ENCODE measurements around the gene FBXL7.

FBXL7 gene

DNA sequence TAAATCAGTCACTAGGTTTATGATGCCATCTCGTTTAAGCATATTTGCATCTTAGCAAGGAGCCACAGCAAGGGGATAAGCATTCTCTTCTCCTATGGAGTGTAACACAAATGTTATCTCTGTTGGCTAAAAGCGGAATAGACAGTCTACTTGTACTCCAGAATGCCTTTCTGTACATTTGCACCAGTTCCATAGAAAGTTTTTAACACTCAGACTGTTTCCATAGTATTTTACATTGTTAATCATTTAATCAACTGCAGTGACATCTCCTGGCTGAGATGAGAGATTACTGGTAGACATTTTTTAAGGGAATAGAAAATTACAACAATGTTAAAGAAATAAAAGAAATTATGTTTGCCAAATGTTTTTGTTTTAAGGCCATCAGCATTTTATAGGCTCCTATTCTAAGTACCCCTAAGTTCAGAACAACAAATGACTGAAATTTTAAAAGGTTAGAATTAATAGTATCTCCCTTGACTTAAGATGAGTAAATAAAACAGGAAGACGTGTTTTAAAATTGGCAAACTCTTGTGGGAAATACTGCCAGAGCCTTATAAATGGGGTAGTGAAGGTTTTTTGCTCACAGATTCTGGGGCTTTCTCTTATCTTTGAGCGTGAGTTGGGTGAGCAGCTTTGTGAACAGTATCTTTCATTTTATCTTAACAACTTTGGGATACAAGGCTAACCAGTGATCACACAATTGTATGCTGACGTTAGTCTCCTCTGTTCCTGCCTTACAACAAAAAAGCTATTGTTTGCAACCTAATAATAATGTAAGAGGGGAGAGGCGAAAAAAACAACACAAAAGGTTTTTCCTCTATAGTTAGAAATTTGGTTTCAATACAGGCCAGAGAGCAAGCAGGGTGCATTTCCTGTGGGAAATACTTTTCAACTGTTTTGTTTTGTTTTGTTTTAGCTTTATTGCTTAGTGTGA lies 294.3 kb downstream of the FBXL7 start:
- Histone ChIP-seq H3K27me3 (ENCODE audit: control insufficient read depth, insufficient read depth, low read length) (no peaks in the 10 kb centered on the region), H3K4me3 (ENCODE audit: low read length) (no peak overlapping the region), H3K4me1 (ENCODE audit: control insufficient read depth, insufficient read depth, low read length) (no peaks in the 10 kb centered on the region), H3K36me3 (ENCODE audit: control insufficient read depth, insufficient read depth, low read length) (no peaks in the 10 kb centered on the region), H3K9me3 (ENCODE audit: control insufficient read depth, low read length) (no peaks in the 10 kb centered on the region), H3K9ac (ENCODE audit: low read length) (no peak overlapping the region)

DNA sequence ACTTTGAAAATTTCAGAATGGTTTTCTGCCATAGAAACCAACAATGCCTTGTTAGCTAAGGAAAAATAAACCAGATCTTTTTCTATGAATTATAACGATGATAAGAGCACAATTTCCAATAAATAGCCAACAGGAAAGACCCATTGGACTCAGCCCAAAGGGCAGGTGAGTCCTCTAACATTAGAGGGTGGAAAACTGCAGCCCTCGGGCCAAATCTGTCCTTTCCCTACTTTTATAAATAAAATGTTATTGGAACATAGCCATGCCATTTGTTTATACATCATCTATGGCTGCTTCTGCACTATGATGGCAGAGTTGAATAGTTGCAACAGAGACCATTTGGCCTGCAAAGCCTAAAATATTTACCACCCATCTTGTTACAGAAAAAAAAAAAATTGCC lies 296.1 kb downstream of the FBXL7 start:
- no peaks in the 10 kb centered on the region for H3K36me3 ChIP-seq (ENCODE audit: control insufficient read depth, insufficient read depth, low read length)
- H3K9me3 ChIP-seq (ENCODE audit: control insufficient read depth, low read length) = no peaks in the 10 kb centered on the region
- H3K4me1 ChIP-seq (ENCODE audit: control insufficient read depth, insufficient read depth, low read length) = no peaks in the 10 kb centered on the region
- no peak overlapping the region for H3K4me3 ChIP-seq (ENCODE audit: low read length)
- H3K27me3 ChIP-seq (ENCODE audit: control insufficient read depth, insufficient read depth, low read length) = no peaks in the 10 kb centered on the region
- H3K9ac ChIP-seq (ENCODE audit: low read length) = no peak overlapping the region

DNA sequence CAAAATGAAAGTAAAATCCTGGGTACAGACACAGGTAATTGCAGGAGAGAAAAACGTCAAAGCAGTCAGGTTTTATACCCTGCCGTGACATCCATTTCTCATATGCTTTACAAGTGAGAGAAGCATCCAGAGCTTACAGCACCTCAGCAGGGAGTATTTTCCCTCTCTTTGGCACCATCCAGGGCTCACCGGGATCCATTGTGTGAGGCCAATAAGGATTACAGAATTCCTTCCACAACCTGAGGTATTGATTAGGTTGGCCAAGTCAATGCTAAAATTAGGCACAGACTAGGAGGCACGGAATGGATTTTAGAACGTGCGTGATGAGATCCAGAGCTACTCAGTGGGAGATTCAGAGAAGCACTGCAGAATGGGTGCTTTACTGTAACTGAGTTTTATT lies 296.6 kb downstream of the FBXL7 start:
- no peaks in the 10 kb centered on the region for H3K36me3 ChIP-seq (ENCODE audit: control insufficient read depth, insufficient read depth, low read length)
- no peak overlapping the region for H3K4me3 ChIP-seq (ENCODE audit: low read length)
- H3K4me1 ChIP-seq (ENCODE audit: control insufficient read depth, insufficient read depth, low read length) = no peaks in the 10 kb centered on the region
- no peak overlapping the region for H3K9ac ChIP-seq (ENCODE audit: low read length)
- H3K9me3 ChIP-seq (ENCODE audit: control insufficient read depth, low read length) = no peaks in the 10 kb centered on the region
- no peaks in the 10 kb centered on the region for H3K27me3 ChIP-seq (ENCODE audit: control insufficient read depth, insufficient read depth, low read length)

DNA sequence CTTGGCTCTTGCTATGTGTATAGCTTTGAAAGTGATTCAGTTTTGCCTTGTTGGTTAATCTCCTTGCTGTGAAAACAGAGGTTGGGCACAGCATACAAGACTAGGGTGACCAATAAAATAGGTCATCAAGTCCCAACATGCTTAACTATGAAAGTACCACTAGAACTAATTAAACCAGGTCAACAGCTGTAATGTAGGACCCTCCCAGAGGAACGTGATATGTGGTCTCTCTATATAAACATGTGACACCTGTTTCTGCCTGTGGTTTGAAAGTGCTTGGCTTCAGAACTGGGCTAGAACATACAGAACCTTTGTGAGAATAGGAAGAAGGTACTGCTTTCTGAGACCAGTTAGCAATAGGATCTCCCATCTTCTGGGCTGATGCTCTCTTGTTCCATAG lies 297.1 kb downstream of the FBXL7 start:
- H3K36me3 ChIP-seq (ENCODE audit: control insufficient read depth, insufficient read depth, low read length) = no peaks in the 10 kb centered on the region

DNA sequence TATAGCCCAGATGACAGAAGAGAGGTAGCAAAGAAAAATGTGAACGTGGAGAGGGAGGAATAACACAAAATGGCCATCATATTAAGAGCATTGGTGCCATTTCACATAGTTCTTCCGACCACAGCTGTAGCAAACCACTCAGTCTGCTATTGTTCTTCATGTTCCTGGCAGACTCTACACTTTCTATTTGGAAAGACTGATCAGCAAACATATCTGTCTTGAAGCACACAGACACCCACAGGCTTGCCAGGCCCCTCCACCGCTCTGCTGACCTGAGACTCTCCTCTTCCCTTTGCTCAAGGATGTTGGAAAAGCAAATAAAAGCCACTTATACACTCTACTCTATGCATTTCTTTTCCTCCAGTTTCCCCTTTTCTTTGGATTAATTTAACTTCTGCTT lies 298.0 kb downstream of the FBXL7 start:
- no peaks in the 10 kb centered on the region for H3K36me3 ChIP-seq (ENCODE audit: control insufficient read depth, insufficient read depth, low read length)
- H3K9ac ChIP-seq (ENCODE audit: low read length) = no peak overlapping the region
- no peaks in the 10 kb centered on the region for H3K9me3 ChIP-seq (ENCODE audit: control insufficient read depth, low read length)
- H3K4me1 ChIP-seq (ENCODE audit: control insufficient read depth, insufficient read depth, low read length) = no peaks in the 10 kb centered on the region
- H3K27me3 ChIP-seq (ENCODE audit: control insufficient read depth, insufficient read depth, low read length) = no peaks in the 10 kb centered on the region
- no peak overlapping the region for H3K4me3 ChIP-seq (ENCODE audit: low read length)

More for the DNA sequence above, 297.1 kb downstream of the FBXL7 start:
- Histone ChIP-seq H3K4me1 (ENCODE audit: control insufficient read depth, insufficient read depth, low read length) (no peaks in the 10 kb centered on the region), H3K27me3 (ENCODE audit: control insufficient read depth, insufficient read depth, low read length) (no peaks in the 10 kb centered on the region), H3K9ac (ENCODE audit: low read length) (no peak overlapping the region), H3K9me3 (ENCODE audit: control insufficient read depth, low read length) (no peaks in the 10 kb centered on the region), H3K4me3 (ENCODE audit: low read length) (no peak overlapping the region)

DNA sequence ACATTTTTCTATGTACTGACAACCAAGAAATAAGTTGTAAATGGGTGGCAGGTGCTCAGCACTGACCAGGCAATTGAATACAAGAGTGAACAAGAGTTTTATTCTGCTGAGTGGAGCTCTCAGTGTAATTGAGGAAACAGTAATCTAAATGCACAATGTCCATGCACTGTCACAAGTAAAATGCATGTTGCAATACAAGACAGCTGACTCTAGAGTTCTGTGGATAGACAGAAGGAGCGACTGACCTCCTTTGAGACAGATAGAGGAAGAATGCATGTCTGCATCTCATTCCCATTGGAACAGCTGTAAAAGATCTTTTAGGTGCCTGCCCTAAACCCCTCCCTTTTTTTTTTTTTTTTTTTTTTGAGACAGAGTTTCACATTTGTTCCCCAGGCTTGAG lies 299.0 kb downstream of the FBXL7 start:
- Histone ChIP-seq H3K9ac (ENCODE audit: low read length) (no peak overlapping the region), H3K9me3 (ENCODE audit: control insufficient read depth, low read length) (no peaks in the 10 kb centered on the region), H3K4me3 (ENCODE audit: low read length) (no peak overlapping the region), H3K27me3 (ENCODE audit: control insufficient read depth, insufficient read depth, low read length) (no peaks in the 10 kb centered on the region), H3K36me3 (ENCODE audit: control insufficient read depth, insufficient read depth, low read length) (no peaks in the 10 kb centered on the region), H3K4me1 (ENCODE audit: control insufficient read depth, insufficient read depth, low read length) (no peaks in the 10 kb centered on the region)

DNA sequence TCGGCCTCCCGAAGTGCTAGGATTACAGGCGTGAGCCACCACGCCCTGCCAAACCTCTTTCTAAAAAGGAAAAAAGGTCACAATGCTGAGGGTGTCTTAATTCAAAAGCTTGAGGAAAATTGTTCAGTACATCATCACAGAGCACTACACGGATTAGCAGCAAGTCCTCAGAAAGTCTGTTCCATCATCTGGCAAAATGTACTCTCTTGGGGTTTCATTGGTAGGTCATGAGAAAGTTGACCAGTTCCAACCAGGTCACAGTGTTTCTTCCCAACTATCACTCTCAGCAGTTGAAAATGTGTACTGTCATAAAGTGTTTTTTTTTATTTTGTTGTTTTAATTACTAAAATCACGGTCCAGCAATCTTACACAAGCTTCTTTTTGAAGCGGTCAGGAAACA lies 299.6 kb downstream of the FBXL7 start:
- no peaks in the 10 kb centered on the region for H3K27me3 ChIP-seq (ENCODE audit: control insufficient read depth, insufficient read depth, low read length)
- H3K36me3 ChIP-seq (ENCODE audit: control insufficient read depth, insufficient read depth, low read length) = no peaks in the 10 kb centered on the region
- no peaks in the 10 kb centered on the region for H3K4me1 ChIP-seq (ENCODE audit: control insufficient read depth, insufficient read depth, low read length)
- no peak overlapping the region for H3K4me3 ChIP-seq (ENCODE audit: low read length)
- no peaks in the 10 kb centered on the region for H3K9me3 ChIP-seq (ENCODE audit: control insufficient read depth, low read length)
- no peak overlapping the region for H3K9ac ChIP-seq (ENCODE audit: low read length)

DNA sequence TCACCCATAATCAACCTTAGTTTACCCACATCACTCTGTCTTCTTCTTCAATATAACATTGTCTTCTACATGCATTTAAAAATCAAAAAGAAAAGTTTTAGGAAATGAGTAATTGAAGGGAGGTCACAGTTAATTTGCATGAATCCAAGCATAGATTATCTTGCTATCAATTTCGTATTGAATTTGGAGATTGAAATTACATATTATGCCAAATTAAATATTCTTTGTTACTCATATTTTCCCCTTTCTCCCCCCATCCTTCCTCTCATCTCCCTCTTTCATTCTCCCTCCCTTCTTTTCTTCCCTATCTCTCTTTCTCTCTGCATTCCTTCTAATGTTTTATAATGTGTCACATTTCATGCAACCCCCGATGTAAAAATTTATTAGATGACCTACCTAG lies 303.3 kb downstream of the FBXL7 start:
- no peaks in the 10 kb centered on the region for H3K36me3 ChIP-seq (ENCODE audit: control insufficient read depth, insufficient read depth, low read length)
- H3K4me3 ChIP-seq (ENCODE audit: low read length) = no peak overlapping the region
- H3K9me3 ChIP-seq (ENCODE audit: control insufficient read depth, low read length) = no peaks in the 10 kb centered on the region
- H3K4me1 ChIP-seq (ENCODE audit: control insufficient read depth, insufficient read depth, low read length) = no peaks in the 10 kb centered on the region
- no peaks in the 10 kb centered on the region for H3K27me3 ChIP-seq (ENCODE audit: control insufficient read depth, insufficient read depth, low read length)
- H3K9ac ChIP-seq (ENCODE audit: low read length) = no peak overlapping the region

DNA sequence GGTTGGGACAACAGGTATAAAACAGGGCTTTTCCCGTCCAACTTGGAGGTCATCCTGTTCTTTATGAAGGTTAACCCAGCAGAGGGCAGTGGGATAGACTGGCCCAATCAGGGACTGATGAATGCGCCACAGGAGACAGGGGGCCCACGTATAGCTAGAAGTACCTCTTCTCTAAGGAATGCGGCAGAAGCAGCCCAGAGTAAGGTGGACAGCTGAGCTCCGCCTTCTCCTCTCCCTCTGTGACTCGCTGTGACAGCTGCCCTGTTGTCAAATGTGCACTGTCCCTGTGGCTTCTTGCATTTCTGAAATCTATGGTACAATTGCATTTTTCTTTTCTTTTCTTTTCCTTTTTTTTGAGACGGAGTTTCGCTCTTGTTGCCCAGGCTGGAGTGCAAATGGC lies 306.6 kb downstream of the FBXL7 start:
- Histone ChIP-seq H3K36me3 (ENCODE audit: control insufficient read depth, insufficient read depth, low read length) (no peaks in the 10 kb centered on the region), H3K4me1 (ENCODE audit: control insufficient read depth, insufficient read depth, low read length) (no peaks in the 10 kb centered on the region), H3K27me3 (ENCODE audit: control insufficient read depth, insufficient read depth, low read length) (no peaks in the 10 kb centered on the region), H3K4me3 (ENCODE audit: low read length) (no peak overlapping the region), H3K9me3 (ENCODE audit: control insufficient read depth, low read length) (no peaks in the 10 kb centered on the region), H3K9ac (ENCODE audit: low read length) (no peak overlapping the region)

DNA sequence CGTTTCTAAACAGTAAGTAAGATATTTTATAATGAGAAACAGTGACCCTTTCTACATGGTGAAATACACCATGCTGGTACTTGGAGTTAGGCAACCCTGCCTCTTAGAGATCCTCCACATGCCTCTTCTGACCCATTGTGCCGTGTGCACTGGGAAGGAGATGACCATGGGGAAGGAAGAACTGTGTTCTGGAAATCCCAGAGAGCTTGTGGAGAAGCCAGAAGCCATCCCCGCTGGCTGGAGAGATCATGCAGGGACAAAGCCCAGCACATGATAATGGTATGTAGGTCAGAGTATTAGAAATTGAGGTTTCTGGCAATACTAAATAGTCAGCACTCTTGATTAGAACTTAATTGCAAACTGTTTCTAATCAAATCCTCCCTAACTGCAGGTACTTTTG lies 307.3 kb downstream of the FBXL7 start:
- Histone ChIP-seq H3K4me1 (ENCODE audit: control insufficient read depth, insufficient read depth, low read length) (no peaks in the 10 kb centered on the region), H3K4me3 (ENCODE audit: low read length) (no peak overlapping the region), H3K36me3 (ENCODE audit: control insufficient read depth, insufficient read depth, low read length) (no peaks in the 10 kb centered on the region), H3K9me3 (ENCODE audit: control insufficient read depth, low read length) (no peaks in the 10 kb centered on the region), H3K27me3 (ENCODE audit: control insufficient read depth, insufficient read depth, low read length) (no peaks in the 10 kb centered on the region), H3K9ac (ENCODE audit: low read length) (no peak overlapping the region)

DNA sequence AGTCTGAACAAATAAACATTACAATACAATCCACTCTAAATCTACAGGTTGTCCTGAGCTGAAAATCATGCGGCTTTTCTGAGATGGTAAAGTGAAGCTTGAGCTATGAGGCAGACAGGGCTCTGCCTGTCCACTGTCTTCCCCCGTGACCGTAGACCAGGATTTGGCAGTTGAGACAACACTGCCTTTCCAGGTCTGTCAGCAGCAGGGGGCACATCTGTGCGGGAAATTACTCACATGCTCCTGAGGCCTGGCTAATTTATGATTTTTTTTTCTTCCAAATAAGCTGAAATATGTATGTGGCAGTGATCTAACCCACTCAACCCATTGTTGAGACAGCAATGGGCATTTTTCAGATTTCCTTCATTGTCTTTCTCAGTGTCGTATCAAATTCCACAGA lies 307.9 kb downstream of the FBXL7 start:
- H3K4me1 ChIP-seq (ENCODE audit: control insufficient read depth, insufficient read depth, low read length) = no peaks in the 10 kb centered on the region
- H3K9ac ChIP-seq (ENCODE audit: low read length) = no peak overlapping the region
- H3K27me3 ChIP-seq (ENCODE audit: control insufficient read depth, insufficient read depth, low read length) = no peaks in the 10 kb centered on the region
- no peaks in the 10 kb centered on the region for H3K9me3 ChIP-seq (ENCODE audit: control insufficient read depth, low read length)
- no peaks in the 10 kb centered on the region for H3K36me3 ChIP-seq (ENCODE audit: control insufficient read depth, insufficient read depth, low read length)
- no peak overlapping the region for H3K4me3 ChIP-seq (ENCODE audit: low read length)

DNA sequence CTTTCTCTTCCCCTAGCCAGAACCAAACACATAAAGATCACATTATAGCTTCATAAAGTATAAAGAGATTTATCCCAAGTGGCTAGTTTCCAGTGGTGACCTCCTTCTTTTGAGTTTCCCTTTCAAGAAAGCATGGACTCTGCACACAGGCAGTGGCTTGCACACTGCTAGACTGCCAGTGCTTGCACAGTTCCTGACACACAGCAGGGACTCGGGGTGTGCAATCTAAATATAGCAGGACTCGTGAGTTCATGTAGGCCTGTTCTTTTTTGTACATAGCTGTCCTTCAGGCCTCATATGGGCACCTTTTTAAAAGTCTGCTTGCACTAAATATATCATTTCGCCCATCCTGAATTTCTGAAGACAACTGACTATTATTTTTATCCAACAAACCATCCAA lies 308.6 kb downstream of the FBXL7 start:
- Histone ChIP-seq H3K9me3 (ENCODE audit: control insufficient read depth, low read length) (no peaks in the 10 kb centered on the region), H3K9ac (ENCODE audit: low read length) (no peak overlapping the region), H3K4me1 (ENCODE audit: control insufficient read depth, insufficient read depth, low read length) (no peaks in the 10 kb centered on the region), H3K36me3 (ENCODE audit: control insufficient read depth, insufficient read depth, low read length) (no peaks in the 10 kb centered on the region), H3K27me3 (ENCODE audit: control insufficient read depth, insufficient read depth, low read length) (no peaks in the 10 kb centered on the region), H3K4me3 (ENCODE audit: low read length) (no peak overlapping the region)
